22Rv1 (cell line): ENCODE measurements around the gene TXNRD3.

Experiments
- CTCF ChIP-seq: fragments of 450-650 bp; IDR thresholded peaks from 2 replicates; pipeline ENCODE4 v1.5.1; 2017; ENCODE audit warnings: mild to moderate bottlenecking
- ZFX ChIP-seq: fragments of 450-650 bp; IDR thresholded peaks from 2 replicates; pipeline ENCODE4 v1.6.1; 2017; ENCODE audit warnings: antibody characterized with exemption, borderline replicate concordance

GRCh38 chr3:126644615-126645014, 10.3 kb downstream of the TXNRD3 start:
- TF ChIP-seq CTCF: no peak
- no peak for TF ChIP-seq ZFX
